Measurements from ENCODE around the gene MDN1.

DNA sequence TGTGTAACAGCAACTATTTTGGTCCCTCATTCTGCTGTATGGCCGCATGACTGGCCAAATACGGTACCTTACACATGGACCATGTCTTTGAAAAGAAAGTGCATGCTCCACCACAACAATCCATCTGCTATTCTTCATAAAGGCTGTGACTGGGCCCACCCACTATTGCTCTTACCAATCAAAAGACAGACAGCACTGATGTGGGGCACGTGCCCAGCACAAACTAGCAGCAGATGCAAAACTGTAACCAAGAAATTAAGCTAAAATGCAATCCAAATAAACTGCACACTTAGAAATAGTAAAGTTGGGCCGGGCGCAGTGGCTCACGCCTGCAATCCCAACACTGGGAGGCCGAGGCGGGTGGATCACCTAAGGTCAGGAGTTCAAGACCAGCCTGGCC is 20.5 kb downstream of the MDN1 start:
- TF ChIP-seq CTCF (conservative IDR thresholded peaks at IDR 0.05 in 1 of 2, IDR thresholded peaks at IDR 0.05 in 1 of 2; ENCODE audit: extremely low read depth in 1 of 2, insufficient read depth in 1 of 2, low read depth in 1 of 2, low read length in 2 of 2) (no peak), EZH2 (IDR thresholded peaks at IDR 0.05; ENCODE audit: borderline replicate concordance, low read length) (no peak)

Measured in mammary epithelial cell (primary cell).